Mesodermal cell (in vitro differentiated cells): ENCODE data around the gene GDI1.

Experiments
- H3K27ac ChIP-seq: 2 replicates; pipeline ENCODE4 v1.7.0; 2013; ENCODE audit warnings: mild to moderate bottlenecking, low read depth, low read length, moderate library complexity; ENCODE audit not compliant: severe bottlenecking
- H3K36me3 ChIP-seq: 2 replicates; pipeline ENCODE4 v1.7.1; 2013; ENCODE audit warnings: mild to moderate bottlenecking, low read length, moderate library complexity; ENCODE audit not compliant: control insufficient read depth, insufficient read depth
- H3K4me1 ChIP-seq: one replicate; pipeline ENCODE4 v1.7.1; 2013; ENCODE audit warnings: mild to moderate bottlenecking, low read length; ENCODE audit not compliant: insufficient read depth, control insufficient read depth, poor library complexity, severe bottlenecking
- H3K4me3 ChIP-seq: 2 replicates; pipeline ENCODE4 v1.7.0; 2013; ENCODE audit warnings: low read length, control low read depth, mild to moderate bottlenecking; ENCODE audit not compliant: insufficient read depth, poor library complexity, severe bottlenecking; ENCODE audit errors: extremely low read depth
- H3K9me3 ChIP-seq: 2 replicates; pipeline ENCODE4 v1.7.1; 2013; ENCODE audit warnings: mild to moderate bottlenecking, low read length, moderate library complexity; ENCODE audit not compliant: control insufficient read depth
- WGBS, 2 experiments: methylation state at CpG; one replicate each; pipeline ENCODE4 v1.1.5; 2013; ENCODE audit warnings: missing lambda C conversion rate in 2 of 2; ENCODE audit not compliant: insufficient coverage in 2 of 2; 5-methylcytosine and 5-hydroxymethylcytosine counted together

GDI1 gene

DNA sequence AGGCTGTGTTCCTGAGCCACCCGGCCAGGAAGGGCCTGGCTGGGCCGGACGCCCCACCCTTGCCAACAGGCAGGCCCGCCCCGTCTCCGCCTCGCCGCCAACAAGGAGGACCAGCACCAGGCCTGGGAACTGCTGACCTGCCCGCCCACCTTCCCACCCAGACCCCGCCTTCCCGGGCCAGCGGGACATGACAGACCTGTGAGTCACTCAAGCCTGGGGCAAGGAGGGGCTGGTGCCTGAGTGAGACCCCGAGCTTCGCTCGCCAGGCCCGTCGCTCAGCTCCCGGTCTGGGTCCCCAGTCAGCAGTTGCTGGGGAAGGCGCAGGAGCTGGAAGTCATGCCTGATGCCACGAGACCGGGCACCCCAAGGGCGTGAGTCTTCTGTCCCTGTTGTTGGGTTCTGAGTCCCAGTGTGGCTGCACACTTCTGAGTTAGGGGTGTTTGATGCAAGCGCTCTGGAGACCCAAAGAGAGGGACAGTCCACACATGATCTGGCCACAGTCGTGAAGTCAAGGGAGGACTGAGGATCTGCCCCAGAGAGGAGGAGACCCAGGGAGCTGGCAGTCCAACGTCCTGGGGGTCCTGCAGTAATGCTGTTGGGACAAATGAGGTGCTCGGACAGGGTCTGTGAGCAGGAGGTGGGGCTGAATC lies 27.6 kb upstream of the GDI1 start, which contains the start of gene DNASE1L1:
DNASE1L1 (minus strand) TSS at position 33 of the 650 bp plus-strand sequence. CDS start 3,686 bp downstream, outside the sequence.
- H3K4me3 ChIP-seq = peak within 1 kb of the TSS; percentile 34

DNA sequence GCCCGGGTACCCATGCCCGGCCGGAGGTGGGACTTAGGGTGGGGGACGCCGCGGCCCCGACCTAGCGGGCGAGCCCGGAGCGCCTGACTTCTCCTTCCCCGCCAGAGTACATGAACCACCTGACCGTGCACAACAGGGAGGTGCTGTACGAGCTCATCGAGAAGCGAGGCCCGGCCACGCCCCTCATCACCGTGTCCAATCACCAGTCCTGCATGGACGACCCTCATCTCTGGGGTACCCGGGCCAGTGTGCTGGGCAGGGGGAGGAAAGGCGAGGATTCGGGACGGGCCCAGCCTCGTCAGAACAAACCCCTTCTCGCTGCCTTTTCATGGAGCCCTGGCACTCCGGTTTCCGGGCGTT lies 25.0 kb upstream of the GDI1 start:
- Histone ChIP-seq H3K9me3 (no peaks in the 10 kb centered on the region), H3K36me3 (peaks cover 6% of the 10 kb centered on the region), H3K4me3 (peak overlapping the region; percentile 57), H3K4me1 (peaks cover 8% of the 10 kb centered on the region), H3K27ac (no peak overlapping the region)
- WGBS, 2 experiments = 0 to 35% methylated on average over 4 of the region's 29 CpGs

More for the DNA sequence above, 27.6 kb upstream of the GDI1 start, which contains the start of gene DNASE1L1:
- Histone ChIP-seq H3K4me1 (peaks cover 8% of the 10 kb centered on the region), H3K9me3 (no peaks in the 10 kb centered on the region), H3K36me3 (peaks cover 6% of the 10 kb centered on the region), H3K27ac (peak within 1 kb of the TSS; percentile 88)
- 0 to 25% methylated on average over 5 to 11 of the region's 26 CpGs for WGBS, 2 experiments

DNA sequence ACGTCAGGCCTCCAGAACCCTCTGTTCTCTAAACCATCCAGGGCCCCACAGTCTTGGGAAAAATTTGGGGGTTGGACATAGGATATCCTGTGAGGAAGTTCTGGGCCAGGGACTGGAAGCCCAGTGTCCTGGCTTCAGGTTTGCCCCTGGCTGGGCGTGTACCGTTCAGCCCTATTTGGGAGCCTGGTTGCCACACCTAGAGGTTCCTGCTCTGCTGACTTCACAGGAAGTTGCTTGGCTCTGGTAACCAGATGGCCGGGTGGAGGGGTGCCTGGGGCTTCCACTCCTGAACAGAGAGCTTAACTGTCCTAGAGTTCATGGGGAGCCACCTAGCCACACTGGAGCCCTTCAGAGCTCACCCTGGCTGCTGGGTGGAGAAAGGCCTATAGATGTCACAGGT lies 24.5 kb upstream of the GDI1 start:
- H3K27ac ChIP-seq = no peak overlapping the region
- H3K9me3 ChIP-seq = no peaks in the 10 kb centered on the region
- WGBS, 2 experiments = 79 to 80% methylated on average over 1 to 2 of the region's 4 CpGs
- peaks cover 8% of the 10 kb centered on the region for H3K4me1 ChIP-seq
- peaks cover 6% of the 10 kb centered on the region for H3K36me3 ChIP-seq
- H3K4me3 ChIP-seq = peak overlapping the region; percentile 57

DNA sequence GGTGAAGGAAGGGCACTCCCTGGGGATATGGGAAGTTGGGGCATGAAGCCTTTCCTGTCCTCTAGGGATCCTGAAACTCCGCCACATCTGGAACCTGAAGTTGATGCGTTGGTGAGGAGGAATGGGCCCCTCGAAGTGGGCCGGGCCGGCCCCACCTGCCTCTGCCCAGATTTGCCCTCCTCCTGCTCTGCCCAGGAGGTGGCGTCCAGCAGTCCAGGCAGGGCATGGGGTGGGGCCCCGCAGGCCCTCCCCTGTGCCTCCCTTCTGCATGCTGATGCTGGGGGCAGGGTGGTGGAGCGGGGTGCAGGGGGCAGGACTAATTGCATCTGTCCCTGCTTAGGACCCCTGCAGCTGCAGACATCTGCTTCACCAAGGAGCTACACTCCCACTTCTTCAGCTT lies 23.8 kb upstream of the GDI1 start:
- H3K36me3 ChIP-seq = peaks cover 6% of the 10 kb centered on the region
- H3K27ac ChIP-seq = no peak overlapping the region
- WGBS, 2 experiments = 91% methylated on average over 7 of the region's 8 CpGs; no CpG with 5 or more reads in 1 of the 2 experiments
- H3K9me3 ChIP-seq = no peaks in the 10 kb centered on the region
- H3K4me3 ChIP-seq = no peak overlapping the region
- H3K4me1 ChIP-seq = peaks cover 8% of the 10 kb centered on the region

DNA sequence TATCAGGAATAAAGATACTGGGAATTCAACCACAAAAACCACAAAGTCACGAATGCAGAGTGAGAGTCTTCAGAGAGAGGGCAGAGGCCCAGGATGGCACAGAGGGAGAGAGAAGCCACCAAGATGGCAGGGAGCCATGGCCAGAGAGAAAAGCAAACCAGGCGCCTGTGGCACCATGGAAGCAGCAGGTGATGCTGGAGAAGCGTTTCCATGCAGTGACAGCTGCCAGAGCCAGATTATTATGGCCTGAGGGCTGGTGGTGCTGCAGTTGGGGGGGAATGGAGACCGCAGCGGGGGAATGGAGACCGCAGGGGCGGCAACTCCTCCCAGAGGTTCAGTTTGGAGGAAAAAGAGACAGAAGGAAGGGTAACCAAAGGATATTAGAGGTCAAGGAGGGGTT lies 19.8 kb upstream of the GDI1 start:
- WGBS, 2 experiments = 94 to 100% methylated on average over 2 to 4 of the region's 7 CpGs
- Histone ChIP-seq H3K4me1 (peaks cover 4% of the 10 kb centered on the region), H3K4me3 (no peak overlapping the region), H3K36me3 (peaks cover 6% of the 10 kb centered on the region), H3K27ac (no peak overlapping the region), H3K9me3 (no peaks in the 10 kb centered on the region)

DNA sequence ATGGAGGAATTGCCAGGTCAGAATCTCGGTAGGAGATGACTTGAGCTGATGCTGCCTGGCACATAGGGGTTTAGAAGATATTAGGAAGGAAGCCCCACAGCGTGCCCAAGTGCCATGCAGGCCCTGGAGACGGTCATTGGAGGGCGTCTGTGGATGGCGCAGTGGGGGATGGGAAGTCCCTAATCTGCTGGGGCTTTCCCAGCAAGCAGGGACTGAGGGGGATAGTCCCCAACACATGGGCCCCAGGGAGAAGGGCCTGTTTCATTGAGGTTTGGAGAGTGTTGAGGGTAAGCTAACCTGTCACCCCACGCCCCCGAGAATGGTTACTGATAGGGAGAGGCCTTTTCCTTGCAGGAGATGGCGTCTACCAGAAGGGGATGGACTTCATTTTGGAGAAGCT lies 17.8 kb upstream of the GDI1 start:
- peaks cover under 1% of the 10 kb centered on the region for H3K36me3 ChIP-seq
- no peak overlapping the region for H3K27ac ChIP-seq
- H3K4me3 ChIP-seq = no peak overlapping the region
- WGBS, 2 experiments = 100% methylated on average over 4 to 5 of the region's 8 CpGs
- H3K4me1 ChIP-seq = no peaks in the 10 kb centered on the region
- no peaks in the 10 kb centered on the region for H3K9me3 ChIP-seq

DNA sequence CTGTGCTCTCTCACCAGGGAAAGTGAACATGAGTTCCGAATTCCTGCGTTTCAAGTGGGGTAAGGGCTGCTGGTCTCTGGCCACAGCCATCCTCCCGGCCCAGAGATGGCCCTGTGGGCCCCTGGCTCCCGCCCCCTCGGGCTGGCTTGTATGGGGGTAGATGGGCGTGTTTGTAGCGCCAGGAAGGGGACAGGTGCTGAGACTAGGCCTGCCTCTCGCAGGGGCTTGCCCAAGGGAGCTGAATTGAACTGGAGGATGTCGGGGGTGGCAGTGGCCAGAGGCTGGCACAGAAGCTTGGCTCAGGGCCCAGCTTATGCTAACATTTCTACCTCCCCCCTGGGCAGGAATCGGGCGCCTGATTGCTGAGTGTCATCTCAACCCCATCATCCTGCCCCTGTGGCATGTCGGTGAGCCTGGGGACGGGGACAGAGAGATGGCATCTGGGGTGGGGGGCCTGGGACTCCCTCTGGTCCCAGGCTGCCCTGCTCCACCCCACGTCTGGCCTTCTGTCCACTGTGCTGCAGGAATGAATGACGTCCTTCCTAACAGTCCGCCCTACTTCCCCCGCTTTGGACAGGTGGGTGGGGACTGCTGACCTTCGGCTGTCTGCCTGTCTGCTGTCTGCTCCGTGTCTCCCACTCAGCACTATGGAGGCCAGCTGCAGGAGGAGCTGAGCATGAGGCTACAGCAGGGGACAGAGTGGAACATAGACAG lies 17.1 kb upstream of the GDI1 start:
- 94% methylated on average over 7 of the region's 19 CpGs; no CpG with 5 or more reads in 1 of the 2 experiments for WGBS, 2 experiments
- Histone ChIP-seq H3K36me3 (no peaks in the 10 kb centered on the region), H3K4me3 (no peak overlapping the region), H3K27ac (no peak overlapping the region), H3K4me1 (peaks cover 3% of the 10 kb centered on the region), H3K9me3 (no peaks in the 10 kb centered on the region)

DNA sequence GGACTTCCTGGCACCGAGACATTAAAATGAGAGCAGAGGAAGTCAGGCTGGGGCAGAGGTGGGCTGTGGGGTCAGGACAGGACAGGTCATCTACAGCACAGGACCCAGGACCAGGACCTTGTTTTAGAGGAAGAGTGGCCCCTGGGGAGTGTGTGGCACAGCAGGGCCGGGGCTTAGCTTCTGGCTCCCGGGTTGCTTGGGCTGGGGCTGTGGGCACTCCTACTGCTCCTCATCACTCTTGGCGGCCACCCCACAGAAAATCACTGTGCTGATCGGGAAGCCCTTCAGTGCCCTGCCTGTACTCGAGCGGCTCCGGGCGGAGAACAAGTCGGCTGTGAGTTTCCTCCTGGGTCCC lies 16.6 kb upstream of the GDI1 start:
- WGBS, 2 experiments = 80 to 97% methylated on average over 1 to 7 of the region's 10 CpGs
- peaks cover 3% of the 10 kb centered on the region for H3K4me1 ChIP-seq
- no peaks in the 10 kb centered on the region for H3K36me3 ChIP-seq
- no peak overlapping the region for H3K27ac ChIP-seq
- no peaks in the 10 kb centered on the region for H3K9me3 ChIP-seq
- no peak overlapping the region for H3K4me3 ChIP-seq

DNA sequence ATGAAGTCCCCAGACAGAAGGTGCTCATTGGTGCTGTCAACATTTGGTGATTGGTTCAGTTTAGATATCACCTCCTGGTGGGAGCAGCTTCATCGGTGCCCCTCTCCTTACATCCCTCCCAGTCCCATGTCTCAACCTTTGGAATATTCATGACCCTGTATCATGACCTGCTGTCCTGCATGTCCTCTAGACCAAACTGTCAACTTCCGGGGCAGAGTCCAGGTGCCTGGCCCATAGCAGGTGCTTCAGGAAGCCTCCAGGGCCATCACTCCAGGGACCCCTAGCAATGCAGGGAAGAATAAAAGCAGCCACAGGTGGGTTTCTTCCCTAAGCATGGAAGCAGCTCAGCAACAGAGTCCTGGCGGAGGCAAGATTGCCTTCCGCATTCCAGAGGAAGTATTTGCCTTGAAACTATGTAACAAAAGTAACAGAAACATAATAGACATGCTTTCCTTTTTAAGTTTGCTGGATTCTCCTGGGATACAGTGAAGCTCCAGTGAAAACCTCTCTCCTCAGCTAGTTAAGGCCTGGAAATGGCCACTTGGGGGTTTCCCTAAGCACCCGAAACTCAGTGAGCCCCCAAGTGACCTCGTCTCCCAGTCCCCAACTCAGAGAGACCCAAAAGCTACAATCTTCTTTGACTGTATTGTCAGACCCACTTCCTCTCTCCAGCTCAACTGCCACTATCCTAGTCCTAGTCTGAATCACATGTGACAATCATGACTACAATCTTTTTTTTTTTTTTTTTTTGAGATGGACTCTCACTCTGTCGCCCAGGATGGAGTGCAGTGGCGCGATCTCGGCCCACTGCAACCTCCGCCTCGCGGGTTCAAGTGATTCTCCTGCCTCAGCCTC lies 9.8 kb upstream of the GDI1 start:
- no peak overlapping the region for H3K4me3 ChIP-seq
- WGBS, 2 experiments = 95 to 98% methylated on average over 7 of the region's 13 CpGs

DNA sequence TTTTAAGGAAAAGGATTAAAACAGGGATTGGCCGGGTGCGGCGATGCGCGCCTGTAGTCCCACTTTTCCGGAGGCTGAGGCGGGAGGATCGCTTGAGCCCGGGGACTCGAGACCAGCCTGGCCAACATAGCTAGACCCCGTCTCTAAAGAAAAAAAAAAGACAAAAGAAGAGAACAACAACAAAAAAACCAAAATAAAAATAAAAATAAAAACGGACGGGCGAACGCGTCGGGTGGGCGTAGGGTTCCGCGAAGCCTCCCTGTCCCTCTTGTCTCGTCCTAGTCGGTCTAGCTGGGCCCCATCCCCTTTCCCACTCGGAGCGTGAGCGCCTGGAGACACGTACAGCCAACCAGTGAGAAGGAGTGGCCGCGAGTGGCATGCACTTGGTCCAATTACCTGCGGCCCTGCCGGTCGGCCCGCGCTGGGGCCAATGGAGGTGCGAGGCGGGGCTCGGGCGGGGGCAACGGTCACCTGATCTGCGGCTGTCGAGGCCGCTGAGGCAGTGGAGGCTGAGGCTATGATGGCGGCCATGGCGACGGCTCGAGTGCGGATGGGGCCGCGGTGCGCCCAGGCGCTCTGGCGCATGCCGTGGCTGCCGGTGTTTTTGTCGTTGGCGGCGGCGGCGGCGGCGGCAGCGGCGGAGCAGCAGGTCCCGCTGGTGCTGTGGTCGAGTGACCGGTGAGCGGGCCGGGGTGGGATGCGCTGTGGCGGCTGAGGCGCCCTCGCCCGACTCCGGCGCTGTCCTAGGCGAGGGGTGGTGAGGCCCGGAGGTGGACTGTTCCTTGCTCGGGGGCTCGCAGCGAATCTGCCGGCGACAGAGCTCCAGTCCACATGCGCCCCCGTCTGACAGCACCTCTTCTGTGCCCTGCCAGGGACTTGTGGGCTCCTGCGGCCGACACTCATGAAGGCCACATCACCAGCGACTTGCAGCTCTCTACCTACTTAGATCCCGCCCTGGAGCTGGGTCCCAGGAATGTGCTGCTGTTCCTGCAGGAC lies 8.5 kb upstream of the GDI1 start, which contains the start of gene ATP6AP1:
ATP6AP1 (plus strand) TSS at position 502 of the 996 bp plus-strand sequence; CDS start at position 518, 16 bp downstream.
- Histone ChIP-seq H3K36me3 (peaks cover 16% of the 10 kb centered on the region), H3K4me1 (peaks cover 12% of the 10 kb centered on the region), H3K27ac (no peak within 1 kb of the TSS), H3K4me3 (peak within 1 kb of the TSS; percentile 59), H3K9me3 (no peaks in the 10 kb centered on the region)
- 14 to 23% methylated on average over 28 to 31 of the region's 87 CpGs for WGBS, 2 experiments

More for the DNA sequence above, 9.8 kb upstream of the GDI1 start:
- H3K36me3 ChIP-seq = peaks cover 5% of the 10 kb centered on the region
- no peak overlapping the region for H3K27ac ChIP-seq
- no peaks in the 10 kb centered on the region for H3K9me3 ChIP-seq
- H3K4me1 ChIP-seq = peaks cover 12% of the 10 kb centered on the region
